Activated T-helper 1 cell treated with Interleukin-2 at 50 U/mL for 16 hours (primary cell): ENCODE measurements around the gene BEGAIN.

ENCODE experiments used
- DNase-seq: peaks from one replicate; pipeline ENCODE4 v3.0.0-alpha.2; 2020; ENCODE audit warnings: low read depth

Gene BEGAIN, protein sequence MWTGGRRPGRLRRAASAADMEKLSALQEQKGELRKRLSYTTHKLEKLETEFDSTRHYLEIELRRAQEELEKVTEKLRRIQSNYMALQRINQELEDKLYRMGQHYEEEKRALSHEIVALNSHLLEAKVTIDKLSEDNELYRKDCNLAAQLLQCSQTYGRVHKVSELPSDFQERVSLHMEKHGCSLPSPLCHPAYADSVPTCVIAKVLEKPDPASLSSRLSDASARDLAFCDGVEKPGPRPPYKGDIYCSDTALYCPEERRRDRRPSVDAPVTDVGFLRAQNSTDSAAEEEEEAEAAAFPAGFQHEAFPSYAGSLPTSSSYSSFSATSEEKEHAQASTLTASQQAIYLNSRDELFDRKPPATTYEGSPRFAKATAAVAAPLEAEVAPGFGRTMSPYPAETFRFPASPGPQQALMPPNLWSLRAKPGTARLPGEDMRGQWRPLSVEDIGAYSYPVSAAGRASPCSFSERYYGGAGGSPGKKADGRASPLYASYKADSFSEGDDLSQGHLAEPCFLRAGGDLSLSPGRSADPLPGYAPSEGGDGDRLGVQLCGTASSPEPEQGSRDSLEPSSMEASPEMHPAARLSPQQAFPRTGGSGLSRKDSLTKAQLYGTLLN

DNA sequence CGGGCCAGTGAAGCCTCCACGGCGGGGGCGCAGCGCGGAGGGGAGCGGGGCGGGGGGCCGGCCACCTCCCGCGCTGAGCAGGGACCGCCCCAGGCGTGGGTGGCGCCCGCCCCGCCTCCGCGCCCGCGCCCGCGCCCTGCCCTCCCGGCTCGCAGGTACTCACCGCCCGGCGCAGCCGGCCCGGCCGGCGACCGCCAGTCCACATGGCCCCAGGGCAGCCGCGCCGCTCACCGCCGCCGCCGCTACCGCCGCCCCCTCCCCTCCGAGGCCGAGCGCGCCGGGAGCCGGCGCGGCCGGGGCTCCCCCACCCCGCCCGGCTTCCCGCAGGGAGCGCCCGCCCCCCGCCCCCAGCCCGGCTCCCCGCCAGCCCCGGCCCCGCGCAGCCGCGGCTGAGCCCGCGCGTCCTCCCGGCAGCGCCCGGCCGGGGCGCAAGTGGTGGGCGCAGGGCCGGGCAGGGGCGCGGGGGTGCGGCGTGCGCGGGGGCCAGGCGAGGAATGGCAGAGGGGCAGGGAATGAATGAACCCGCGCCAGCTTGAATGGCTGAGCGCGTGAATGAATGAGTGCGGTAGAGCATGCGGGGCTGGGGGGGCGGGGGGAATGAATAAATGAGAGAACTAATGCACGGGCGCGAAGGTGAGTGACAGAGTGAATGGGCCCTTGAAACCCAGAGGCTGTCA, at the start of gene BEGAIN:
Gene BEGAIN (minus strand): TSS at position 332 of the 677 bp plus-strand sequence. CDS start 127 bp downstream, at position 205.
- no peak for DNase-seq

DNA sequence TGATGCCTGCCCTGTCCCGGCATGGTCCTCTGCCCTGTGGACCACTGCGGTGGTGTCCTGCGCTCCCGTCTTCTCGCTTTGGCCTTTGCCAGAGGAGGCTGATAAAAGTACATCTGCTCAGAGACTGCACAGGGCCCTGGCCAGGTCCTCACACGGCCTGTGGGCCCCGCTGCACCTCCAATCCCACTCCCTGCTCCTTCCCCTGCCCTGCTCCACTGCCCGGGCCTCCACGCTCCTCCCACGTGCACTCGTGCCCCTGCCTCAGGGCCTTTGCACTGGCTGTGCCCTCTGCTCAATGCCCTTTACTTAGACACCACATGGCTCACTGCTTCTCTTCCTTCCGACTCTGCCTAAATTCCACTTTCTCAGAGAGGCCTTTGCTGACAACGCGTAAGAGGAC, 49.3 kb upstream of the BEGAIN start:
- no peak for DNase-seq

DNA sequence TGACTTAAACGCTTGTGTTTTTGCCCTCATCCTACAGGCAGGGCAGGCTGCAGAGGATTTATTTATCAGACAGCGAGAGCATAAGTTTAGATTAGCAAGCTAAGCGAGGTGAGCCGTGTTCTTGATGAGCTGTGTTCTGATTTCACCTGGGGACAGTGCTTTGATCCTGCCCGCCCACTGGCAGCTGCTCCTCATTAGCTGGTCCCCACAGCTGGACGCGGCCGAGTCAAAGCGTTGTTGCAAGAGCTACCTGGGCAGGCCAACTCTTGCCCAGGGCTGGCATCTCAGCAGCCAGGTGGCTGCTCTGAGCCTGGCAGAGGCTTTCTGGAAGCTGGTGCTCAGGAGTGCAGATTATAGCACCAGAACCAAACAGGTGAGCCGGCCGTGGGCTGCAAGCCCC, 46.8 kb upstream of the BEGAIN start:
- DNase-seq = no peak

DNA sequence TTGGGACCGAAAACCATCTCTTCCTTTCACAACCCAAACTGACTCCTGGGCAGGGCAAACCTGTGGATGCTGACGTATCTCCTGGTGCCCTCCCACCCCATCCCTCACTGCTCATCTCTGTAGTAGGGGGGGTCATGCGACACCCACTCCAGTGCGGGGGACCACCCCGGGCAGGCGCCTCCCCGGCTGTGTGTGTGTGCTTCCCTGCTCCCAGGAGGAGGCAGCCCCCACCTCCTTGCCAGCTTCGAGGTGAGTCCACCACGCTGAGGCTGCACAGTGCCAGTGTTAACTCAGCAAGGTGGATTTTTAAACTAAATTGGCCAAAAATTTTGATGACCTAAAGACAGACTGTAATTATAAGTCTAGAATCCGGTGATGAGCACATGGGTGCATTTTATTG, 46.2 kb upstream of the BEGAIN start:
- DNase-seq = no peak

GRCh38 chr14:100629696-100630095, 42.5 kb upstream of the BEGAIN start:
- DNase-seq = no peak

- DNase-seq = no peak
These were observed 41.9 kb upstream of the BEGAIN start for GRCh38 chr14:100629098-100629497.

DNA sequence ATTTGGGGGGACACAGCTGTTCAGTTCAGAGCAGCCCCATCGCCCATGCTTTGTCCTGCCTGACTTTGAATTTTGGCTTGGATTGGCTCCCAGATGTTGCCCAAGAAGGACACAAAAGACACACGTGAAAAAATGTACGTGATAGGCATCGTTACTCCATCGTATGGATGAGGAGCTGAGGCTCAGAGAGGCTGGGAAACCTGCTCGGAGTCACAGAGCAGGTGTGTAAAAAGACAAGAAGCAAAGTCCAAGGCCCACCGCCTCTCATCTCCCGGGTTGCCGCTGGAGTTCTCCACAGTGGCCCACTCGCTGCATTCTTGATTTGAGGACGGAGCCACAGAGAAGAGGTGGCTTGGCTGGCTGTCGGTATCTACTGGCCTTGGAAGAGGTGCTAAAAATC, 41.0 kb upstream of the BEGAIN start:
- no peak for DNase-seq

GRCh38 chr14:100626614-100627013, 39.4 kb upstream of the BEGAIN start:
- no peak for DNase-seq

- no peak for DNase-seq
These were observed 36.7 kb upstream of the BEGAIN start for GRCh38 chr14:100623961-100624360.

GRCh38 chr14:100623557-100623956, 36.3 kb upstream of the BEGAIN start:
- DNase-seq = no peak

- no peak for DNase-seq
These were observed 35.7 kb upstream of the BEGAIN start for GRCh38 chr14:100622708-100623485.

DNA sequence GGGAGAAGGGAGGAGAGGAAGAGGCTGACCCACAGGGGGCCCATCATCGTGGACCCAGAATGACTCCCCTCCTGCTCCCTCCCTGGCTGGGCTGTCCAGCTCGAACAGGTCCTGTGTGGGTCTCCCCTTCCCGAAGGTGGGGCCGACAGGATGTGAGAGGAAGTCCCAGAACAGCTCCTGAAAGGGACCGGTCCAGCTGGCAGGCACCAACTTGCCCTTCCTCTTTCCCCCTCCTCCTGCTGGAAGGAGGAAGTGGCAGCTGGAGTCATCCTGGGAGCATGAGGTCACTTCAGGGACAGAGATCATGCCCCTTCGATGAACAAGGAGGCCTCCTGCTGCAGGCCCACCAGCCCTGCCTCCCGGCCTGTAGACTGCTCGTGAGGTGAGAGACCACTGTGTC, 35.0 kb upstream of the BEGAIN start:
- DNase-seq = no peak

GRCh38 chr14:100621806-100622205, 34.6 kb upstream of the BEGAIN start:
- no peak for DNase-seq

DNA sequence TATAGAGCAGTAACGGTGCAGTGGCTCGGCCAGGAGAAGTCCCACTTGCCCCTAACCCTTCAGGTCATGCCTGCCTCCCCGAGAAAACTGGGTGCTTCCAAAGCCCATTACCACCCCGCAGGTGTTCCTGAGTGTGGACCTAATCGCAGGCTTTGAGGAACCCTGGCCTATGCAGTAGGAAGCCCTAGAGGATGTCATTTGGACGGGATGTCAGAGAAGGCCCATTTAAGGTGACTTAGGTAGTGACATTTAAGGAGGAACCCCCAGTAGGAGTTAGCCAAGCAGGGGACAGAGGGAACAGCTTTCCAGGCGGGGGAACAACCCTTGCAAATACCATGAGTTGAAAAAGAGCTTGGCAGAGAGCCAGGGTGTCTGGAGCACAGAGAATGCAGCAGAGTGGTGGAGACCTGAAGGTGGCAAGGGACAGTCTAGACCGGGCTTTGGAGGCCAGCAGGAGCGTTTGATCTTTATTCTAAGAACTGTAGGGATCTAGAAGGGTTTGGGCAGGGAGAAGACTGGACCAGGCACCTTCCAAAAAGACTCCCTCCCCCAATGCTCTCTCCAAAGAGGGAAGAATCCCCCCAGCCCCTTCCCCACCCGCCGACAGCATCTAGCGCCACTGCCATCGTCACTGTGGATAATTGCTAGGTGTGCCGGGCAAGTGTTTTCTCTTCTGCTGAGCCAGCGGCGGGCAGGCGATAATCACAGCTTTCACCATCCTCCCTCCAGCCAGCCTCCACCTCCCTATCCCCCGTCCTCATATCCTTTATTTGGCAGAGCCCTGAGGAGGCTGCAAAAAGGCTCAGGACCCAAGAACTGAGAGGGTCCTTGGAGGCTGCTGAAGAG, 33.3 kb upstream of the BEGAIN start:
- DNase-seq = no peak

GRCh38 chr14:100619396-100620254, 32.4 kb upstream of the BEGAIN start:
- no peak for DNase-seq

- DNase-seq = no peak
These were observed 31.6 kb upstream of the BEGAIN start for GRCh38 chr14:100618763-100619320.

DNA sequence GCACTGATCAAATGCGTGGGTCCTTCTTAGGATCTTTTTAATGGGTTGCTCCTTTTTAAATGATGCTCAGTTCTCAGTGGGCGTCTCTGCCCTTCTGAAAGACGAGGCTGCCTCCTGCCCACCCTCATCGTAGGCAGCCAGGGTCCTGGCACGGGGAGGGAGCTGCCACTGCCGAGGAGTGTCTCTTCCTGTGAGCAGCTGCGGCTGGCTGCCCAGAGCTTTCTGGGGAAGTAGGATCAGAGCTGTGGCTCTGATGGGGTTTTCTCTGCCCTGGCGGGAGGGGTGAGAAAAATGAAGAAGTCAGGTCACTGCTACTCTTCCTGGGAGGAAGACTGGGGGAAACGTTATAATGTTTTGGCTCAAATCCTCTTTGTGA, 31.1 kb upstream of the BEGAIN start:
- no peak for DNase-seq

DNA sequence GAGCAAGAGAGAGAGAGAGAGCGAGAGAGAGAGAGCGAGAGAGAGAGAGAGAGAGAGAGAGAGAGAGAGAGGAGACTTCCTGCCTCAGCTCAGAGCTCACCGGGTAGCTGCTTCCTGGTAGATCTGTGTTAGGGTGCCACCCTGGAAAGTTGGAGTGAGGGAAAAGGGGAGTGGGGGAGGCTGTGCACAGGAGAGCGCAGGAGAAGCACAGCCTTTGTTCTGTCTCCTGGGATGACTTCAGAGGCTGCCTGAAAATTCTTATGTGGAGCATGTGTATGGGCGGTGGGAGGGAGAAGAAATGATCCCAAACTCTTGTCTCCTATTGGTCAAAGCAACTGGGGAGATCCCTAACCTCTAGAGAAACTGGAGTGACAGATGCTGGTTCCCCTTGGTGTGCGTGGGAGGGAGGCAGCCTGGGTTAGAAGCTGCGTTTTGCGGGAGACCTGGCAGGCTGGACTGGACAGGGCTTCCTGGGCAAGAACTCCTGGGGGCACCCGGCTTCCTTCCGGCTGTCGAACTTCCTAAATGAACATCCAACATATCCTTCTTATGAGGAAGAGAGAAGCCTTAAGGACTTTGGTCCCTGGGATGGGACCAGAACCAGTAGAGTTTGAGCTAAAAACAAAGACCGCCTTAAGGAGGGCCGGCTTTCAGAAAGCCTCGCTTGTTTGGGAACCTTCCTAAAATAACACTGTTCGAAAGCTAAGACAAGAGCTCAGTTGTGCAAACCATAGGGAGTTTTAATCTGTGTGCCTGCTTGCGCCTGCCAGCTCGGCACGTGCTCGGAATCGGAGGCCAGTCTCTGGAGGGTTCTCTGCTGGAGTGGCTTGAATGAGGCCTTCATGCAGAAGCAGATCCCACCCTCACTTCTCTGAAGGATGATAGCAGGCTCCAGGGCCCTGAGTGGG, 30.4 kb upstream of the BEGAIN start:
- DNase-seq = no peak

GRCh38 chr14:100616854-100617409, 29.7 kb upstream of the BEGAIN start:
- no peak for DNase-seq
